PC-3 (cell line): ENCODE measurements around the gene ARSK. TPM values are rescaled to one million over a fixed set of nuclear protein-coding genes. Genes with fewer than 3 reads are reported as not detected.

Experiments used
- ATAC-seq: fragments of 200-7000 bp; cut with Tn5 transposase; 2 replicates; pipeline ENCODE4 v1.9.1; 2020; ENCODE audit warnings: mild to moderate bottlenecking, moderate library complexity
- BruUV-seq: library from RNA; stranded (reverse); fragments of 400-500 nt; replicated peaks from 2 replicates; lab custom pipeline; 2021; lab: Mats Ljungman, UMichigan
- CTCF ChIA-PET: fragments of 300-600 bp; sonication (Branson Sonifier 250); formaldehyde crosslinking; loops from one replicate; lab custom pipeline; 2022; ENCODE audit warnings: antibody characterized with exemption; lab: Charles Lee
- POLR2A ChIA-PET: fragments of 300-600 bp; sonication (Branson Sonifier 250); formaldehyde crosslinking; loops from one replicate; lab custom pipeline; 2022; ENCODE audit warnings: antibody characterized with exemption; ENCODE audit not compliant: unreplicated experiment; lab: Charles Lee
- DNase-seq: peaks from one replicate; pipeline ENCODE4 v3.0.0-alpha.2; 2015
- H2AFZ ChIP-seq: fragments of 300-600 bp; sonication (generic); 2 replicates; pipeline ENCODE4 v1.6.0; 2016; ENCODE audit warnings: antibody characterized with exemption, low read length
- H3F3A ChIP-seq: fragments of 300-600 bp; sonication (generic); one replicate; pipeline ENCODE4 v1.6.0; 2017; ENCODE audit warnings: antibody characterized with exemption, low read length, control low read depth, mild to moderate bottlenecking; ENCODE audit not compliant: unreplicated experiment
- H3K27ac ChIP-seq: fragments of 300-600 bp; sonication (generic); 2 replicates; pipeline ENCODE4 v1.5.1; 2016; ENCODE audit warnings: mild to moderate bottlenecking, low read length
- H3K27me3 ChIP-seq: fragments of 300-600 bp; sonication (generic); 2 replicates; pipeline ENCODE4 v1.6.1; 2016; ENCODE audit warnings: low read length, mixed read lengths
- H3K36me3 ChIP-seq: fragments of 300-600 bp; sonication (generic); 2 replicates; pipeline ENCODE4 v1.6.1; 2016; ENCODE audit warnings: low read depth, mixed run types, low read length, mixed read lengths
- H3K4me1 ChIP-seq: fragments of 300-600 bp; sonication (generic); 2 replicates; pipeline ENCODE4 v1.5.1; 2016; ENCODE audit warnings: low read length; ENCODE audit not compliant: insufficient read depth
- H3K4me2 ChIP-seq: fragments of 300-600 bp; sonication (generic); 2 replicates; pipeline ENCODE4 v1.6.0; 2016; ENCODE audit warnings: low read length
- H3K4me3 ChIP-seq: fragments of 300-600 bp; sonication (generic); 2 replicates; pipeline ENCODE4 v1.5.1; 2016; ENCODE audit warnings: mild to moderate bottlenecking, low read length, mixed read lengths
- H3K79me2 ChIP-seq: fragments of 300-600 bp; sonication (generic); 2 replicates; pipeline ENCODE4 v1.6.1; 2017; ENCODE audit warnings: low read length, mixed read lengths
- H3K9ac ChIP-seq: fragments of 300-600 bp; sonication (generic); 2 replicates; pipeline ENCODE4 v1.6.0; 2016; ENCODE audit warnings: mild to moderate bottlenecking, low read length
- H3K9me2 ChIP-seq: fragments of 300-600 bp; sonication (generic); replicated peaks from 2 replicates; pipeline ENCODE4 v1.6.1; 2016; ENCODE audit warnings: mixed run types, low read length, mixed read lengths
- H3K9me3 ChIP-seq: fragments of 300-600 bp; sonication (generic); 2 replicates; pipeline ENCODE4 v1.6.1; 2016; ENCODE audit warnings: low read length, mixed read lengths
- H4K20me1 ChIP-seq: fragments of 300-600 bp; sonication (generic); 2 replicates; pipeline ENCODE4 v1.6.1; 2016; ENCODE audit warnings: low read length, mixed read lengths
- CTCF ChIP-seq: fragments of 300-600 bp; sonication (generic); conservative IDR thresholded peaks from 2 replicates; pipeline ENCODE4 v1.5.1; 2017; ENCODE audit warnings: antibody characterized with exemption, low read depth, mild to moderate bottlenecking, low read length
- EZH2 ChIP-seq: fragments of 300-600 bp; sonication (generic); IDR thresholded peaks from one replicate; pipeline ENCODE4 v1.6.1; 2017; ENCODE audit warnings: antibody characterized with exemption, mild to moderate bottlenecking, low read length; ENCODE audit not compliant: unreplicated experiment
- EZH2phosphoT487 ChIP-seq: fragments of 300-600 bp; sonication (generic); IDR thresholded peaks from 2 replicates; pipeline ENCODE4 v1.6.1; 2018; ENCODE audit warnings: mild to moderate bottlenecking, antibody characterized with exemption, low read length, borderline replicate concordance
- intact Hi-C: fragments of 100-400 bp; cut with micrococcal nuclease; formaldehyde crosslinking; loops from 2 replicates; pipeline ENCODE4 v1.9.0; 2023
- total RNA-seq: library from RNA; depleted of rRNA; stranded (reverse); fragments of >200 nt; gene quantifications from 2 replicates; pipeline ENCODE4 v1.2.3, GENCODE V29; 2014

Gene ARSK
- total RNA-seq, 1 experiment from 2014 or later = 10.5 TPM

DNA sequence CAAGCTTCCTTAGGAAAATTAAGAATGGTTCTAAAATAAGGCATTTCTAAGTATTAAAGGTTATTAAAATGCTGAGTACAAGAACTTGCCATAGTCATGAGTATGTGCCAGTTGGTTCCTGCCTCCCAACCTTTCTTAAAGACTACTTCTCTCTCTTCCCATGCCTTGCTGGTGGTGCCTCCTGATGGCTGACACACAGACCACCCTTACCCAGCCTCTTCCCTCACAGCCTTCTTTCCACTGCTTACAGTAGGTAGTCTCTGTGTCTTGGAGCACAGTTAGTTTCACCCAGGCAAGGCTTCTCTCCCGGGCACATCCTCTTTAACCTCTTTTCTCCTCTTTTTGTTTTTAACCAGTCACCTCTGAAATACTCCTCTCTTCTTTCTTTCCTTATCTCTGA lies 44.4 kb downstream of the ARSK start:
- Histone ChIP-seq H3K4me1 (no peaks in the 10 kb centered on the region), H3K9me3 (no peaks in the 10 kb centered on the region), H3K4me3 (no peak overlapping the region), H3K27ac (no peak overlapping the region), H3F3A (no peaks in the 10 kb centered on the region), H3K79me2 (no peaks in the 10 kb centered on the region), H3K36me3 (no peaks in the 10 kb centered on the region), H3K4me2 (no peak overlapping the region), H3K27me3 (no peaks in the 10 kb centered on the region), H4K20me1 (no peaks in the 10 kb centered on the region), H3K9me2 (no peaks in the 10 kb centered on the region), H3K9ac (no peak overlapping the region), H2AFZ (no peak overlapping the region)
- no peak for DNase-seq
- BruUV-seq = no TSS peak
- CTCF ChIA-PET = no interaction called here
- POLR2A ChIA-PET = no interaction called here
- no peak for ATAC-seq
- intact Hi-C loops = no loop called here
- TF ChIP-seq EZH2phosphoT487 (no peak), CTCF (no peak), EZH2 (no peak)

DNA sequence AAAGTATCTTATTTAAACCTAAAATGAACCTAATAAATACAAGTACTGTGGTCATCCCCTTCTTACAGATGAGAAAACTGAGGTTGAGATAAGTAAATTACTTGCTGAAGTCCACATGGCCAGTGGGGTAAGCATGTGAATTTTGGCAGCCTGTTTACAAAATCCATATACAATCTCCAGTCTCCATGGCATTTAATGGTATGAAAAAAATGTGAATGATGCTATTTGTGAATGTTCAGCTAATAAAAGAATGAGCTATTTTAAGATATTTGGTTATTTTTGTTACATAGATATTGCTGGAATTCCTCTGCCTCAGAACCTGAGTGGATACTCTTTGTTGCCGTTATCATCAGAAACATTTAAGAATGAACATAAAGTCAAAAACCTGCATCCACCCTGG lies 45.7 kb downstream of the ARSK start:
- intact Hi-C loops = no loop called here
- H3K36me3 ChIP-seq = no peaks in the 10 kb centered on the region
- H4K20me1 ChIP-seq = no peaks in the 10 kb centered on the region
- H3K4me2 ChIP-seq = no peak overlapping the region
- H3K9me2 ChIP-seq = no peaks in the 10 kb centered on the region
- no peaks in the 10 kb centered on the region for H3F3A ChIP-seq
- H3K4me1 ChIP-seq = peaks cover 3% of the 10 kb centered on the region
- H3K9me3 ChIP-seq = no peaks in the 10 kb centered on the region
- TF ChIP-seq EZH2 (no peak), CTCF (no peak), EZH2phosphoT487 (no peak)
- H3K9ac ChIP-seq = no peak overlapping the region
- no peaks in the 10 kb centered on the region for H3K27me3 ChIP-seq
- H3K27ac ChIP-seq = no peak overlapping the region
- ATAC-seq = no peak
- ChIA-PET CTCF (no interaction called here), POLR2A (no interaction called here)
- no peak overlapping the region for H3K4me3 ChIP-seq
- H3K79me2 ChIP-seq = no peaks in the 10 kb centered on the region
- no TSS peak for BruUV-seq
- H2AFZ ChIP-seq = no peak overlapping the region
- no peak for DNase-seq

DNA sequence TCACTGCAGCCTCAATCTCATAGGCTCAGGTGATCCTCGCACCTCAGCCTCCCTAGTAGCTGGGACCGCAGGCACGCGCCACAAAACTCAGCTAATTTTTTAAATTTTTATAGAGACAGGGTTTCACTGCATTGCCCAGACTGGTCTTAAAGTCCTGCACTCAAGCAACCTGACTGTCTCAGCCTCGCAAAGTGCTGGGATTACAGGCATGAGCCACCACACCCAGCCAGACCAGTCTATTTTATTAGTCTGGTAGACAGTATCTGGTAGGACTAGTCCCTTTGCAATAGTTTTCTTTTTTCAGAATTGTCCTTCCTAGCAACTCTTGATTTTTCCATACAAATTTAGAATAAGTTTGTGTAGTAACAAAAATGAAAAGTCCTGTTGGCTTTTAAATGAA lies 50.9 kb downstream of the ARSK start:
- TF ChIP-seq EZH2 = no peak
- TF ChIP-seq CTCF = no peak
- no peak for TF ChIP-seq EZH2phosphoT487
- Histone ChIP-seq H3K36me3 (no peaks in the 10 kb centered on the region), H2AFZ (no peak overlapping the region), H3K4me1 (peaks cover 16% of the 10 kb centered on the region), H3K9me2 (no peaks in the 10 kb centered on the region), H3F3A (no peaks in the 10 kb centered on the region), H3K4me3 (no peak overlapping the region), H3K4me2 (peak overlapping the region; percentile 4; the same call in 1 of the 2 replicates), H3K27ac (no peak overlapping the region), H3K9me3 (no peaks in the 10 kb centered on the region), H4K20me1 (no peaks in the 10 kb centered on the region), H3K9ac (no peak overlapping the region), H3K79me2 (no peaks in the 10 kb centered on the region), H3K27me3 (no peaks in the 10 kb centered on the region)
- DNase-seq (peak; percentile 55), ATAC-seq (peak; percentile 98)
- BruUV-seq = no TSS peak
- ChIA-PET POLR2A (no interaction called here), CTCF (no interaction called here)
- intact Hi-C loops = no loop called here
